Epithelial cell of proximal tubule (primary cell): ENCODE measurements around the gene OXNAD1. TPM values are rescaled to one million over a fixed set of nuclear protein-coding genes. Genes with fewer than 3 reads are reported as not detected.

Experiments
- DNase-seq: peaks from one replicate; pipeline ENCODE4 v3.0.0-alpha.2; 2011; ENCODE audit warnings: low read depth
- H3K4me3 ChIP-seq: 2 replicates; pipeline ENCODE4 v1.5.1; 2011; ENCODE audit warnings: low read depth, mild to moderate bottlenecking, low read length
- CTCF ChIP-seq: conservative IDR thresholded peaks from 2 replicates; pipeline ENCODE4 v1.5.1; 2012; ENCODE audit warnings: low read depth, mild to moderate bottlenecking, low read length
- total RNA-seq: library from RNA; depleted of rRNA; stranded (reverse); fragments of >200 nt; gene quantifications from 2 replicates; pipeline ENCODE4 v1.2.3, GENCODE V29; 2015

Gene OXNAD1
- total RNA-seq, 1 donor from 2014 or later, result 14.2 TPM

DNA sequence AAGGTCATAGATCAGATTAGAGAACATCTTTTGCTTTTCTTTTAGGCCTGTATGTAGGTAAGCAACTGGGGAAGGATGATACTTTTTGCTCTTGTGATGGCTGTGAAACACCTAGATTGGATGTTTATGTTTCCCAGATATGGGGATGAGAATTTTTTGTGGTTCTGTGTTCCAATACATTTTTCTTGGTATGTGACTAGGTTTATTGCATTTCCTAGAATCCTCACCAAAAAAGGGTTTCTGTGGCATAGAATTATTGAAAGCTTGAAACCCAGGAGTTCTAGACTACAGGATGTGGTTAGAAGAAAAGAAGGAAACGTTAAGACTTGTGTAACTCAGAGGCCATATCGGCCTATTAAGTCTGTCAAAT, 25.8 kb downstream of the OXNAD1 start:
- H3K4me3 ChIP-seq, result no peak overlapping the region
- no peak for DNase-seq
- TF ChIP-seq CTCF, result no peak

- no peak for TF ChIP-seq CTCF
- DNase-seq, result no peak
- H3K4me3 ChIP-seq, result no peak overlapping the region
These were observed 29.8 kb downstream of the OXNAD1 start for GRCh38 chr3:16294844-16295243.

DNA sequence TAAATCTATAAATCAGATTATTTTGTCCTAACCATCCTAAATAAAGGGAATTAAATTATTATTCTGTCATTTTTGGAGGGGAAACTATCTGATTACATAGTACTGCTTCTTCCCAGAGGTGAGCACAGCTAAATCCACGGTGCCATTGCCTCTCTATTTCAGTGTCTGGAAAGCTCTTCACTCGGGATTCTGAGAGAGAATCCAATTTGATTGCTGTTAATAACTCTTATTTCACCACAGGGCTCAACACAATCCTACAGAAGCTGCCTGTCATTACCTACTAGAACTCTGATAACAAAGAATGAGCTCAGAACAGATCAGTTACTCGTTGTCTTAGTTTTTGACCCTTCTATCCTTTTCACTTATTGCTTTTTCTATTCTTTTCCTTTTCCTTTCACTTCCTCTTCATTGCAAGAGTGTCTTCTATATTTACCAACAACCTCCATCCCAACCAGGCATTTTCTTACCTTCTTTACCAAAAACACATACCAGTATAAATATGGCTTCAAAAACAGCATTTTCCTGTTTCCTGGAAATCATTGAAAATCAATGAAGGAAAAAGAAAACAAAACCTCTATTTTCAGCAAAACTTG, 30.4 kb downstream of the OXNAD1 start:
- no peak for TF ChIP-seq CTCF
- no peak for DNase-seq
- no peak overlapping the region for H3K4me3 ChIP-seq

DNA sequence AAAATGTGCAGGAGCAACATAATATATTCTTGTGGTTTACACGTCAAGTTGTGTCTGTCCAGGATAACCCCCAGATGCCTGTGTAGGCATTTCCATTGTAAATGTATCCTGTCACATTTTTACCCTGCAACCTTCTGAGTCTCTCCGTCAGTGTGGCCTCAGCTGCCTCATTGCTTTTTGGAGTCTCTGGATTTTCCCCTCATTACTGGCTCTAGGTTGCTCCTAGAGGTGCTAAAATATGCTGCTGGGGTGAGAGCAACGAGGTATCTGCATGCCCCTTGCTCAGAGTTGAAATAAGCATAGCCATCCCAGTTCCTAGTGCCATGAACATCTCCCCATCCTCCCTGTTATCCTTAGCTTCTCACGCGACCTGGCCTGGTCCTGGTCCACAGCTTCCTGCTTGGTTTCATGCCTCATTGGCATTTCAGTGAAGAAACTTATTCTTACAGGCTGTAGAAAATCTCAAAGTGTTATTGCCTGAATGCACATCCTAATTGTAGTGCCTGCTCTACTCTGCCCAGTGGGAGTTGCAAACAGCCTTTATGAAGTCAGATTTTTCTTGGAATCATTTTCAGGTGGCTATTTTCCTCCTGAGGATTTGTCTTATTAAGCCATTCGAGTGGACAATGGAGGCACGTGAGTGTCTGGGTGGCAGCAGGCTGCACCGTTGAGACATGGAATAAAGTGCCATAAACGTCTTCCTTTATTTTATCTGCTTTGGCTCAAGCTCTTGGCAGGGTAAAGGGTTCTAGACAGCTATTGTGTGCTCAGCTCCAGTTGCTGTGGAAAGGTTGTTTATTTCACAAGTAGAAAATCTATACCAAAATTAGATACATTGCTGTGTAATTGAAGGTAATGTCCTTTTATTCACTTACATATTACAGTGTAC, 33.2 kb downstream of the OXNAD1 start:
- H3K4me3 ChIP-seq, result no peak overlapping the region
- no peak for DNase-seq
- TF ChIP-seq CTCF, result no peak

GRCh38 chr3:16298891-16299290, 33.9 kb downstream of the OXNAD1 start:
- H3K4me3 ChIP-seq, result no peak overlapping the region
- TF ChIP-seq CTCF, result no peak
- no peak for DNase-seq

- no peak overlapping the region for H3K4me3 ChIP-seq
- TF ChIP-seq CTCF, result no peak
- DNase-seq, result no peak
These were observed 34.7 kb downstream of the OXNAD1 start for GRCh38 chr3:16299746-16300145.
